GM12878 (cell line): Measurements from ENCODE around the gene LRRIQ1. TPM values are rescaled to one million over a fixed set of nuclear protein-coding genes. Genes with fewer than 3 reads are reported as not detected.

Experiments used
- ATAC-seq: fragments of 200-7000 bp; cut with Tn5 transposase; 3 replicates; pipeline ENCODE4 v1.9.1; 2020; ENCODE audit warnings: mild to moderate bottlenecking, moderate library complexity
- BruUV-seq: library from RNA; stranded (reverse); fragments of 400-500 nt; replicated peaks from 2 replicates; lab custom pipeline; 2021; lab: Mats Ljungman, UMichigan
- CTCF ChIA-PET: fragments of 300-600 bp; sonication (Branson Sonifier 250); formaldehyde crosslinking; extraction: SDS; loops from one replicate; lab custom pipeline; 2021; ENCODE audit warnings: inconsistent platforms; lab: Yijun Ruan, JAX
- POLR2A ChIA-PET: fragments of 350-600 bp; formaldehyde crosslinking; extraction: SDS; loops from one replicate; lab custom pipeline; 2021; ENCODE audit warnings: inconsistent platforms; lab: Charles Lee
- RAD21 ChIA-PET: fragments of 300-600 bp; sonication (Branson Sonifier 250); formaldehyde crosslinking; loops from one replicate; lab custom pipeline; 2023; ENCODE audit warnings: antibody characterized with exemption; ENCODE audit not compliant: unreplicated experiment; lab: Charles Lee
- SMC1A ChIA-PET: fragments of 300-600 bp; sonication (Branson Sonifier 250); formaldehyde crosslinking; loops from one replicate; lab custom pipeline; 2023; ENCODE audit not compliant: unreplicated experiment, uncharacterized antibody; lab: Charles Lee
- DNase-seq: peaks from one replicate; pipeline ENCODE4 v3.0.0-alpha.2; 2011; ENCODE audit warnings: low read depth, low spot score
- FAIRE-seq: peaks from 3 replicates; lab custom pipeline; 2011; peaks lifted over from hg19 to GRCh38; lab: Jason Lieb, UNC
- H2AFZ ChIP-seq: 2 replicates; pipeline ENCODE4 v1.6.0; 2011; ENCODE audit warnings: low read depth, low read length, control low read depth; ENCODE audit not compliant: control insufficient read depth
- H3K27ac ChIP-seq: 2 replicates; pipeline ENCODE4 v1.5.1; 2011; ENCODE audit warnings: control low read depth; ENCODE audit not compliant: control insufficient read depth, insufficient read depth
- H3K27me3 ChIP-seq, 2 experiments: replicated peaks in 1 of 2; 2 replicates each; pipeline versions ENCODE4 v1.6.0 to v1.6.1; 2011; ENCODE audit warnings: low read length in 1 of 2; ENCODE audit not compliant: control insufficient read depth in 2 of 2, insufficient read depth in 2 of 2
- H3K36me3 ChIP-seq, 2 experiments: 2 replicates each; pipeline ENCODE4 v1.5.1; 2011; ENCODE audit warnings: low read length in 1 of 2; ENCODE audit not compliant: control insufficient read depth in 2 of 2, insufficient read depth in 2 of 2
- H3K4me1 ChIP-seq: 2 replicates; pipeline ENCODE4 v1.6.1; 2011; ENCODE audit warnings: mild to moderate bottlenecking, low read length, moderate library complexity, mixed read lengths; ENCODE audit not compliant: control insufficient read depth, insufficient read depth
- H3K4me2 ChIP-seq: 2 replicates; pipeline ENCODE4 v1.6.0; 2011; ENCODE audit warnings: control low read depth; ENCODE audit not compliant: control insufficient read depth, insufficient read depth
- H3K4me3 ChIP-seq: fragments of 200-600 bp; sonication (generic); 2 replicates; pipeline ENCODE4 v1.5.1; 2016
- H3K79me2 ChIP-seq: 2 replicates; pipeline ENCODE4 v1.6.0; 2011; ENCODE audit warnings: low read length; ENCODE audit not compliant: control insufficient read depth, insufficient read depth
- H3K9ac ChIP-seq: 2 replicates; pipeline ENCODE4 v1.8.0; 2011; ENCODE audit warnings: low read length, control low read depth, mixed read lengths; ENCODE audit not compliant: control insufficient read depth, insufficient read depth
- H3K9me3 ChIP-seq: replicated peaks from 3 replicates; pipeline ENCODE4 v1.5.1; 2011; ENCODE audit warnings: mild to moderate bottlenecking, low read length; ENCODE audit not compliant: control insufficient read depth, insufficient read depth
- H4K20me1 ChIP-seq: 2 replicates; pipeline ENCODE4 v1.6.0; 2011; ENCODE audit not compliant: control insufficient read depth, insufficient read depth
- EGR1 ChIP-seq, 2 experiments: IDR thresholded peaks; 1 replicate in 1 of 2; 2 replicates in 1 of 2; pipeline ENCODE4 v1.6.1; 2011 to 2012; ENCODE audit warnings: low read depth in 2 of 2, low read length in 2 of 2, borderline replicate concordance in 1 of 2, mild to moderate bottlenecking in 1 of 2, moderate library complexity in 1 of 2
- GABPA ChIP-seq: IDR thresholded peaks from 2 replicates; pipeline ENCODE4 v1.6.1; 2014; ENCODE audit warnings: antibody characterized with exemption, low read depth, mild to moderate bottlenecking, inconsistent platforms
- NFYB ChIP-seq: IDR thresholded peaks from 2 replicates; pipeline ENCODE4 v1.6.1; 2011; ENCODE audit warnings: low read depth, mild to moderate bottlenecking, low read length, improper control_type of control experiment, moderate library complexity; ENCODE audit not compliant: insufficient read depth
- STAT3 ChIP-seq: IDR thresholded peaks from 2 replicates; pipeline ENCODE4 v1.6.1; 2011; ENCODE audit warnings: low read depth, low read length, improper control_type of control experiment
- TARDBP ChIP-seq: IDR thresholded peaks from 2 replicates; pipeline ENCODE4 v1.6.1; 2016; ENCODE audit warnings: borderline replicate concordance
- WGBS: methylation state at CpG from one replicate; pipeline ENCODE4 v1.1.6; 2016; ENCODE audit warnings: low lambda C conversion rate; ENCODE audit not compliant: insufficient replicate concordance, insufficient coverage; ENCODE audit errors: missing lambda C conversion rate; 5-methylcytosine and 5-hydroxymethylcytosine counted together
- in situ Hi-C: fragments of 300-500 bp; cut with MboI; formaldehyde crosslinking; loops from 9 replicates; pipeline ENCODE4 v1.14.3; 2018; ENCODE audit warnings: mixed read lengths
- intact Hi-C: fragments of 100-400 bp; cut with micrococcal nuclease; formaldehyde crosslinking; loops from one replicate; pipeline ENCODE4 v1.14.2; 2022; ENCODE audit not compliant: unreplicated experiment
- polyA plus RNA-seq, 11 experiments: library from polyadenylated mRNA; depleted of rRNA in 4 of 11; unstranded in 6 of 11; stranded (reverse) in 5 of 11; fragments of >200 nt; fragmentation: Nextera tagmentation in 4 of 11; fragmentation: Illumina TruSeq in 1 of 11; extraction: Ambion mirVana in 4 of 11; extraction: Trizol in 1 of 11; gene quantifications; 1 replicate in 1 of 11; 2 replicates in 10 of 11; pipeline versions ENCODE4 v1.2.1 to v1.2.3, GENCODE V29; 2011 to 2016; ENCODE audit warnings: inconsistent platforms in 2 of 11, missing spikeins in 2 of 11, low read depth in 1 of 11
- total RNA-seq, 4 experiments: library from RNA; depleted of rRNA in 3 of 4; stranded (reverse); fragments of >200 nt in 3 of 4; fragmentation: Illumina TruSeq in 1 of 4; extraction: Trizol in 1 of 4; gene quantifications; 2 replicates each; pipeline versions ENCODE4 v1.2.1 to v1.2.3, GENCODE V29; 2013 to 2021
- TF ChIP-seq, protein P1 (sequence below): fragments of 450-650 bp; IDR thresholded peaks from 2 replicates; pipeline ENCODE4 v1.6.1; 2017; ENCODE audit warnings: mild to moderate bottlenecking, moderate library complexity

LRRIQ1 gene
- total and polyA plus RNA-seq, 10 of the 15 experiments (the other 5 are each of a cell fraction or from before 2014, with no cell fraction given), result 0.14 to 0.45 (median 0.37) TPM; not detected in 4

DNA sequence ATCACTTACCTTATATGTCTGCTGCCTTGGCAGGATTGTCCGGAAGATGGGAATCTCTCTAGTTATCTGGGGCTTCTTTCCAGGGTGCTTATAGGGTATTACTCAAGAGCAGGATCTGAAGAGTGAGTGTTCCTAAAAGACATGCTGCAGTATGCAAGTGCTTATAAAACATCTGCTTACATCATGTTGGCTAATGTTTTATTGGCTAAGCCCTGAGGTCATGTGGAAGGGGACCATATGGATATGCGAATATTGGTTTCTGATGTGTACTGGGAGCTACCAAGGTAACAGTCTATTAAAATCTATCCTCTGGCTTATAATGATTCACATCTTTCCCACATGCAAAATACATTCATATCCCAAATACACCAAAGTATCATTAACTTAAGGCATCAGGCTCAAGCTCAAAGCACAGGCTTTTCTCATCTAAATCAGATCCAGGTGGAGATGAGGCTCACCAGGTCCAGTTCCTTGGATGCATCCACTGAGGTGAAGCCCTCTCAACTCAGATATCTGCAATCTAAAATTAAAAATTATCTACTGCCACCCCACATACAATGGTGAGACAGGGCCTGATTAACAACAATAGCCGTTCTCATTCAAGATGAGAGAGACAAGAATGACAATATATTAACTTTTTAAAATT is 29.8 kb downstream of the LRRIQ1 start:
- H3K36me3 ChIP-seq, result no peaks in the 10 kb centered on the region
- H3K4me1 ChIP-seq, result no peaks in the 10 kb centered on the region
- in situ Hi-C loops, result no loop called here
- H3K9ac ChIP-seq, result no peak overlapping the region
- DNase-seq (no peak), ATAC-seq (no peak), FAIRE-seq (no peak)
- RAD21 ChIA-PET, result interaction anchor here (1.1 kb wide), 1 partner anchor 200 kb away, joined by 3 read pairs; no protein-coding TSS in a partner anchor
- POLR2A ChIA-PET, result no interaction called here
- H3K9me3 ChIP-seq, result no peaks in the 10 kb centered on the region
- H2AFZ ChIP-seq, result no peak overlapping the region
- H3K27me3 ChIP-seq, result no peaks in the 10 kb centered on the region
- H3K4me2 ChIP-seq, result no peak overlapping the region
- TF ChIP-seq EGR1 (IDR thresholded peaks at IDR 0.05; ENCODE audit: borderline replicate concordance in 1 of 2, low read depth in 2 of 2, low read length in 2 of 2) (no peak), TARDBP (no peak), NFYB (no peak), GABPA (no peak), STAT3 (no peak)
- TF ChIP-seq, protein P1, sequence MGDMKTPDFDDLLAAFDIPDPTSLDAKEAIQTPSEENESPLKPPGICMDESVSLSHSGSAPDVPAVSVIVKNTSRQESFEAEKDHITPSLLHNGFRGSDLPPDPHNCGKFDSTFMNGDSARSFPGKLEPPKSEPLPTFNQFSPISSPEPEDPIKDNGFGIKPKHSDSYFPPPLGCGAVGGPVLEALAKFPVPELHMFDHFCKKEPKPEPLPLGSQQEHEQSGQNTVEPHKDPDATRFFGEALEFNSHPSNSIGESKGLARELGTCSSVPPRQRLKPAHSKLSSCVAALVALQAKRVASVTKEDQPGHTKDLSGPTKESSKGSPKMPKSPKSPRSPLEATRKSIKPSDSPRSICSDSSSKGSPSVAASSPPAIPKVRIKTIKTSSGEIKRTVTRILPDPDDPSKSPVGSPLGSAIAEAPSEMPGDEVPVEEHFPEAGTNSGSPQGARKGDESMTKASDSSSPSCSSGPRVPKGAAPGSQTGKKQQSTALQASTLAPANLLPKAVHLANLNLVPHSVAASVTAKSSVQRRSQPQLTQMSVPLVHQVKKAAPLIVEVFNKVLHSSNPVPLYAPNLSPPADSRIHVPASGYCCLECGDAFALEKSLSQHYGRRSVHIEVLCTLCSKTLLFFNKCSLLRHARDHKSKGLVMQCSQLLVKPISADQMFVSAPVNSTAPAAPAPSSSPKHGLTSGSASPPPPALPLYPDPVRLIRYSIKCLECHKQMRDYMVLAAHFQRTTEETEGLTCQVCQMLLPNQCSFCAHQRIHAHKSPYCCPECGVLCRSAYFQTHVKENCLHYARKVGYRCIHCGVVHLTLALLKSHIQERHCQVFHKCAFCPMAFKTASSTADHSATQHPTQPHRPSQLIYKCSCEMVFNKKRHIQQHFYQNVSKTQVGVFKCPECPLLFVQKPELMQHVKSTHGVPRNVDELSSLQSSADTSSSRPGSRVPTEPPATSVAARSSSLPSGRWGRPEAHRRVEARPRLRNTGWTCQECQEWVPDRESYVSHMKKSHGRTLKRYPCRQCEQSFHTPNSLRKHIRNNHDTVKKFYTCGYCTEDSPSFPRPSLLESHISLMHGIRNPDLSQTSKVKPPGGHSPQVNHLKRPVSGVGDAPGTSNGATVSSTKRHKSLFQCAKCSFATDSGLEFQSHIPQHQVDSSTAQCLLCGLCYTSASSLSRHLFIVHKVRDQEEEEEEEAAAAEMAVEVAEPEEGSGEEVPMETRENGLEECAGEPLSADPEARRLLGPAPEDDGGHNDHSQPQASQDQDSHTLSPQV, result no peak
- intact Hi-C loops, result no loop called here
- H3K27ac ChIP-seq, result no peak overlapping the region
- H4K20me1 ChIP-seq, result no peaks in the 10 kb centered on the region
- no TSS peak for BruUV-seq
- no peaks in the 10 kb centered on the region for H3K79me2 ChIP-seq
- WGBS, result 60% methylated on average over 3 of the region's 3 CpGs
- H3K4me3 ChIP-seq, result no peak overlapping the region
- CTCF ChIA-PET, result interaction anchor here (0.7 to 1.7 kb wide), 4 partner anchors 8 to 191 kb away, joined by 3 to 5 read pairs (median 3); no protein-coding TSS in a partner anchor
- SMC1A ChIA-PET, result no interaction called here
